ENCODE measurements around the gene SUPT4H1.

Gene SUPT4H1

GRCh38 chr17:58388302-58389190 lies 36.5 kb upstream of the SUPT4H1 start:
- no peak overlapping the region for H3K4me3 ChIP-seq (ENCODE audit: low read depth in 1 of 2, low read length in 2 of 2)
- H3K27ac ChIP-seq (ENCODE audit: low read length), result no peak overlapping the region
- no peak overlapping the region for H3K9ac ChIP-seq (ENCODE audit: low read depth, low read length)
- H3K9me3 ChIP-seq (ENCODE audit: insufficient read depth, low read length, severe bottlenecking), result no peaks in the 10 kb centered on the region
- TF ChIP-seq EZH2 (IDR thresholded peaks at IDR 0.05; ENCODE audit: borderline replicate concordance, low read depth, low read length, severe bottlenecking), result no peak
- TF ChIP-seq CTCF (IDR thresholded peaks at IDR 0.05; ENCODE audit: borderline replicate concordance, extremely low read depth, low read length, poor library complexity, severe bottlenecking), result no peak
- H3K36me3 ChIP-seq (ENCODE audit: insufficient read depth, low read length), result no peaks in the 10 kb centered on the region
- no peak overlapping the region for H2AFZ ChIP-seq (ENCODE audit: low read depth, low read length)
- no peak for ATAC-seq (ENCODE audit: insufficient read depth, low read depth)
- DNase-seq, result no peak
- no peak overlapping the region for H3K4me2 ChIP-seq (ENCODE audit: insufficient read depth, low read length)
- H3K27me3 ChIP-seq (ENCODE audit: insufficient read depth, low read length, poor library complexity), result peaks cover 9% of the 10 kb centered on the region
- H3K79me2 ChIP-seq (ENCODE audit: insufficient read depth, low read length), result no peaks in the 10 kb centered on the region
- peaks cover 6% of the 10 kb centered on the region for H3K4me1 ChIP-seq (ENCODE audit: insufficient read depth, low read length)
- no peaks in the 10 kb centered on the region for H4K20me1 ChIP-seq (ENCODE audit: insufficient read depth, low read length)

- H3K79me2 ChIP-seq (ENCODE audit: insufficient read depth, low read length), result no peaks in the 10 kb centered on the region
- TF ChIP-seq EZH2 (IDR thresholded peaks at IDR 0.05; ENCODE audit: borderline replicate concordance, low read depth, low read length, severe bottlenecking) (no peak), CTCF (IDR thresholded peaks at IDR 0.05; ENCODE audit: borderline replicate concordance, extremely low read depth, low read length, poor library complexity, severe bottlenecking) (no peak)
- DNase-seq (no peak), ATAC-seq (ENCODE audit: insufficient read depth, low read depth) (peak; percentile 37; the same call in 1 of the 3 replicates)
- no peak overlapping the region for H3K27ac ChIP-seq (ENCODE audit: low read length)
- H3K9ac ChIP-seq (ENCODE audit: low read depth, low read length), result no peak overlapping the region
- H3K9me3 ChIP-seq (ENCODE audit: insufficient read depth, low read length, severe bottlenecking), result no peaks in the 10 kb centered on the region
- no peak overlapping the region for H3K4me3 ChIP-seq (ENCODE audit: low read depth in 1 of 2, low read length in 2 of 2)
- H3K4me1 ChIP-seq (ENCODE audit: insufficient read depth, low read length), result peaks cover 6% of the 10 kb centered on the region
- no peak overlapping the region for H2AFZ ChIP-seq (ENCODE audit: low read depth, low read length)
- H3K36me3 ChIP-seq (ENCODE audit: insufficient read depth, low read length), result no peaks in the 10 kb centered on the region
- H3K4me2 ChIP-seq (ENCODE audit: insufficient read depth, low read length), result no peak overlapping the region
- H4K20me1 ChIP-seq (ENCODE audit: insufficient read depth, low read length), result no peaks in the 10 kb centered on the region
- H3K27me3 ChIP-seq (ENCODE audit: insufficient read depth, low read length, poor library complexity), result peaks cover 9% of the 10 kb centered on the region
These were observed 35.8 kb upstream of the SUPT4H1 start for GRCh38 chr17:58387834-58388233.

DNA sequence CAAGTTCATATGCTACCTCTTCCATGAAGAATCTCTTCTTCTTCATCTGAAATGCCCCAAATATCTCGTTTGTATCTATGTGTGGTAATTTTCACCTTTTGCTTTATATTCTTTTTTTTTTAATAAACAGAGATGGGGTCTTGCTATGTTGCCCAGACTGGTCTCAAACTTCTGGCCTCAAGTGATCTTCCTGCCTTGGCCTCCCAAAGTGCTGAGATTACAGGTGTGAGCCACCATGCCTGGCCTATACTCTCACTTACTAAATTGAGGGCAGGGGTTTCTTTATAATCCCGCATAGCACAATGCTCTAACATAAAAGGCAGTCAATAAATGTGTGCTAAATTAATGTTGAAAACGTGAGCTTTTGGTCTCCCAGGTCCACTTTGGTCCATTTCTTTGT lies 34.7 kb upstream of the SUPT4H1 start:
- DNase-seq, result no peak
- Histone ChIP-seq H3K9ac (ENCODE audit: low read depth, low read length) (no peak overlapping the region), H2AFZ (ENCODE audit: low read depth, low read length) (no peak overlapping the region), H3K4me2 (ENCODE audit: insufficient read depth, low read length) (no peak overlapping the region), H3K9me3 (ENCODE audit: insufficient read depth, low read length, severe bottlenecking) (no peaks in the 10 kb centered on the region), H4K20me1 (ENCODE audit: insufficient read depth, low read length) (no peaks in the 10 kb centered on the region), H3K4me1 (ENCODE audit: insufficient read depth, low read length) (peaks cover 10% of the 10 kb centered on the region), H3K79me2 (ENCODE audit: insufficient read depth, low read length) (no peaks in the 10 kb centered on the region), H3K27me3 (ENCODE audit: insufficient read depth, low read length, poor library complexity) (peaks cover 5% of the 10 kb centered on the region), H3K4me3 (ENCODE audit: low read depth in 1 of 2, low read length in 2 of 2) (no peak overlapping the region), H3K27ac (ENCODE audit: low read length) (no peak overlapping the region), H3K36me3 (ENCODE audit: insufficient read depth, low read length) (no peaks in the 10 kb centered on the region)
- TF ChIP-seq CTCF (IDR thresholded peaks at IDR 0.05; ENCODE audit: borderline replicate concordance, extremely low read depth, low read length, poor library complexity, severe bottlenecking) (no peak), EZH2 (IDR thresholded peaks at IDR 0.05; ENCODE audit: borderline replicate concordance, low read depth, low read length, severe bottlenecking) (no peak)
- ATAC-seq (ENCODE audit: insufficient read depth, low read depth), result no peak
